HepG2 (cell line): Measurements from ENCODE around the gene NHERF2. TPM values are rescaled to one million over a fixed set of nuclear protein-coding genes. Genes with fewer than 3 reads are reported as not detected.

Experiments
- ARHGAP35 ChIP-seq: sonication (generic); formaldehyde crosslinking; IDR thresholded peaks from 2 replicates; pipeline ENCODE4 v1.9.0; 2022; ENCODE audit warnings: mild to moderate bottlenecking, inconsistent platforms, moderate library complexity, missing genetic modification reagents, borderline replicate concordance
- ARNT2 ChIP-seq: sonication (generic); formaldehyde crosslinking; IDR thresholded peaks from 2 replicates; pipeline ENCODE4 v1.8.0; 2022; ENCODE audit warnings: mild to moderate bottlenecking, low read depth, missing genetic modification reagents, moderate library complexity
- ATF5 ChIP-seq: sonication (generic); formaldehyde crosslinking; IDR thresholded peaks from 2 replicates; pipeline ENCODE4 v1.4.0; 2020; ENCODE audit warnings: mild to moderate bottlenecking, low read depth, missing genetic modification reagents
- ETV5 ChIP-seq: IDR thresholded peaks from 2 replicates; pipeline ENCODE4 v1.6.1; 2018; ENCODE audit warnings: missing biosample characterization, missing genetic modification reagents, inconsistent platforms, borderline replicate concordance
- FOXM1 ChIP-seq: sonication (generic); formaldehyde crosslinking; IDR thresholded peaks from 2 replicates; pipeline ENCODE4 v1.5.0; 2020; ENCODE audit warnings: missing genetic modification reagents
- HOMEZ ChIP-seq: IDR thresholded peaks from 2 replicates; pipeline ENCODE4 v1.6.1; 2016; ENCODE audit warnings: low read depth
- MAFG ChIP-seq: sonication (generic); formaldehyde crosslinking; IDR thresholded peaks from 2 replicates; pipeline ENCODE4 v1.5.1; 2020; ENCODE audit warnings: mild to moderate bottlenecking, missing genetic modification reagents
- PAF1 ChIP-seq: IDR thresholded peaks from 2 replicates; pipeline ENCODE4 v1.6.1; 2016; ENCODE audit warnings: missing genetic modification reagents, missing compliant biosample characterization
- PRPF4 ChIP-seq: fragments of 200-400 bp; formaldehyde crosslinking; IDR thresholded peaks from 2 replicates; pipeline ENCODE4 v1.6.1; 2016; ENCODE audit warnings: low read length, low read depth; ENCODE audit not compliant: poor library complexity, severe bottlenecking
- SOX5 ChIP-seq: IDR thresholded peaks from 2 replicates; pipeline ENCODE4 v1.6.1; 2016; ENCODE audit warnings: borderline replicate concordance
- SOX6 ChIP-seq, 2 experiments: fragments of 450-650 bp in 1 of 2; sonication (generic) in 1 of 2; formaldehyde crosslinking in 1 of 2; IDR thresholded peaks; 2 replicates each; pipeline versions ENCODE4 v1.4.0 to v1.6.1; 2017 to 2020; ENCODE audit warnings: antibody characterized with exemption in 1 of 2, mild to moderate bottlenecking in 1 of 2, missing genetic modification reagents in 1 of 2
- STAT6 ChIP-seq: sonication (generic); formaldehyde crosslinking; IDR thresholded peaks from 2 replicates; pipeline ENCODE4 v1.4.0; 2020; ENCODE audit warnings: missing genetic modification reagents, mild to moderate bottlenecking, borderline replicate concordance
- ZNF3 ChIP-seq: IDR thresholded peaks from 2 replicates; pipeline ENCODE4 v1.7.0; 2017; ENCODE audit warnings: inconsistent platforms
- ZNF335 ChIP-seq: sonication (generic); formaldehyde crosslinking; IDR thresholded peaks from 2 replicates; pipeline ENCODE4 v1.4.0; 2020; ENCODE audit warnings: missing genetic modification reagents
- ZNF574 ChIP-seq: sonication (generic); formaldehyde crosslinking; IDR thresholded peaks from 2 replicates; pipeline ENCODE4 v1.4.0; 2020; ENCODE audit warnings: missing genetic modification reagents
- ZNF589 ChIP-seq: sonication (generic); formaldehyde crosslinking; conservative IDR thresholded peaks from 2 replicates; pipeline ENCODE4 v1.8.0; 2022; ENCODE audit warnings: mild to moderate bottlenecking, moderate library complexity, missing genetic modification reagents
- ZNF766 ChIP-seq: sonication (generic); formaldehyde crosslinking; IDR thresholded peaks from 2 replicates; pipeline ENCODE4 v1.5.0; 2020; ENCODE audit warnings: missing genetic modification reagents, borderline replicate concordance
- ZNF816 ChIP-seq: sonication (generic); formaldehyde crosslinking; IDR thresholded peaks from 2 replicates; pipeline ENCODE4 v1.8.0; 2022; ENCODE audit warnings: missing genetic modification reagents, mild to moderate bottlenecking, borderline replicate concordance
- polyA plus RNA-seq, 8 experiments: library from polyadenylated mRNA; depleted of rRNA in 3 of 8; stranded (reverse) in 7 of 8; unstranded in 1 of 8; fragments of >200 nt; fragmentation: Illumina TruSeq in 4 of 8; extraction: Trizol in 4 of 8; gene quantifications; 2 replicates each; pipeline versions ENCODE4 v1.2.1 to v1.2.3, GENCODE V29; 2011 to 2016; ENCODE audit warnings: low read depth in 4 of 8, missing spikeins in 1 of 8, mixed read lengths in 1 of 8; ENCODE audit not compliant: insufficient read depth in 1 of 8
- total RNA-seq, 5 experiments: library from RNA; depleted of rRNA; stranded (reverse); fragments of >200 nt; fragmentation: Illumina TruSeq; extraction: Trizol; gene quantifications; 2 replicates each; pipeline ENCODE4 v1.2.3, GENCODE V29; 2016; ENCODE audit warnings: low read depth in 1 of 5
- TF ChIP-seq, protein P1 (sequence below): sonication (generic); formaldehyde crosslinking; IDR thresholded peaks from 2 replicates; pipeline ENCODE4 v1.5.1; 2020; ENCODE audit warnings: mild to moderate bottlenecking, moderate library complexity, missing genetic modification reagents

NHERF2 gene
- total and polyA plus RNA-seq, 2 of the 13 experiments (the other 11 are each of a cell fraction or from before 2014, with no cell fraction given) = 23.7 to 39.3 TPM

GRCh38 chr16:2033057-2033908 is 6.6 kb downstream of the NHERF2 start (continued):
- TF ChIP-seq ZNF574 (CRISPR knock-in tag) = peak; percentile 31; the same call in 1 of the 2 replicates
- TF ChIP-seq ZNF589 (CRISPR knock-in tag) = no peak
- no peak for TF ChIP-seq HOMEZ (CRISPR knock-in tag)
- no peak for TF ChIP-seq ZNF816 (CRISPR knock-in tag)
- TF ChIP-seq ZNF3 (CRISPR knock-in tag) = no peak
- no peak for TF ChIP-seq PRPF4
- TF ChIP-seq PAF1 (CRISPR knock-in tag) = no peak
- no peak for TF ChIP-seq ARHGAP35 (CRISPR knock-in tag)
- TF ChIP-seq, protein P1, sequence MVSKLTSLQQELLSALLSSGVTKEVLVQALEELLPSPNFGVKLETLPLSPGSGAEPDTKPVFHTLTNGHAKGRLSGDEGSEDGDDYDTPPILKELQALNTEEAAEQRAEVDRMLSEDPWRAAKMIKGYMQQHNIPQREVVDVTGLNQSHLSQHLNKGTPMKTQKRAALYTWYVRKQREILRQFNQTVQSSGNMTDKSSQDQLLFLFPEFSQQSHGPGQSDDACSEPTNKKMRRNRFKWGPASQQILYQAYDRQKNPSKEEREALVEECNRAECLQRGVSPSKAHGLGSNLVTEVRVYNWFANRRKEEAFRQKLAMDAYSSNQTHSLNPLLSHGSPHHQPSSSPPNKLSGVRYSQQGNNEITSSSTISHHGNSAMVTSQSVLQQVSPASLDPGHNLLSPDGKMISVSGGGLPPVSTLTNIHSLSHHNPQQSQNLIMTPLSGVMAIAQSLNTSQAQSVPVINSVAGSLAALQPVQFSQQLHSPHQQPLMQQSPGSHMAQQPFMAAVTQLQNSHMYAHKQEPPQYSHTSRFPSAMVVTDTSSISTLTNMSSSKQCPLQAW (CRISPR knock-in tag) = 0 out of 2 replicates have a peak, but pooled peaks have one; percentile 39
- TF ChIP-seq ZNF335 (CRISPR knock-in tag) = no peak
- TF ChIP-seq ATF5 (CRISPR knock-in tag) = no peak
- TF ChIP-seq MAFG (CRISPR knock-in tag) = no peak
- no peak for TF ChIP-seq FOXM1
- no peak for TF ChIP-seq ZNF766
- no peak for TF ChIP-seq STAT6
- peak; percentile 31; the same call in 1 of the 2 replicates for TF ChIP-seq SOX5 (CRISPR knock-in tag)
- no peak for TF ChIP-seq ARNT2 (CRISPR knock-in tag)
- no peak for TF ChIP-seq SOX6 (IDR thresholded peaks at IDR 0.05)
- no peak for TF ChIP-seq SOX6 (CRISPR knock-in tag; IDR thresholded peaks at IDR 0.05)
- peak; percentile 35; the same call in 1 of the 2 replicates for TF ChIP-seq ETV5 (CRISPR knock-in tag)
